Measurements from ENCODE around the gene KIF5B.

GRCh38 chr10:32031424-32031823 lies 24.8 kb downstream of the KIF5B start:
- TF ChIP-seq REST (IDR thresholded peaks at IDR 0.05) = no peak
- TF ChIP-seq CTCF (IDR thresholded peaks at IDR 0.05; ENCODE audit: low read depth, low read length, missing input control) = no peak
- no peak for TF ChIP-seq TAF1 (conservative IDR thresholded peaks at IDR 0.05)
- TF ChIP-seq MAX (IDR thresholded peaks at IDR 0.05) = no peak
- no peak for TF ChIP-seq ZBTB33 (IDR thresholded peaks at IDR 0.05)
- TF ChIP-seq ATF3 (IDR thresholded peaks at IDR 0.05) = no peak
- TF ChIP-seq RAD21 (IDR thresholded peaks at IDR 0.05) = no peak
- no peak for TF ChIP-seq SP1 (IDR thresholded peaks at IDR 0.05)
- no peak for TF ChIP-seq JUND (IDR thresholded peaks at IDR 0.05)
- no peak for TF ChIP-seq GABPA (IDR thresholded peaks at IDR 0.05 in 1 of 2, conservative IDR thresholded peaks at IDR 0.05 in 1 of 2)
- no peak for TF ChIP-seq YY1 (IDR thresholded peaks at IDR 0.05)
- no peak for TF ChIP-seq RXRA (IDR thresholded peaks at IDR 0.05)

Measured in liver (tissue), 3 donors.